GM23338 (cell line): ENCODE data around the gene CNIH3. TPM values are rescaled to one million over a fixed set of nuclear protein-coding genes. Genes with fewer than 3 reads are reported as not detected.

Experiments used
- ATAC-seq: fragments of 200-7000 bp; cut with Tn5 transposase; 3 replicates; pipeline ENCODE4 v1.9.1; 2020
- DNase-seq: peaks from one replicate; pipeline ENCODE4 v3.0.0-alpha.2; 2015; ENCODE audit warnings: low spot score
- H2AFZ ChIP-seq: fragments of 200-600 bp; sonication (generic); 2 replicates; pipeline ENCODE4 v1.8.0; 2016; ENCODE audit warnings: antibody characterized with exemption, mild to moderate bottlenecking, moderate library complexity
- H3F3A ChIP-seq: fragments of 200-600 bp; sonication (generic); replicated peaks from 2 replicates; pipeline ENCODE4 v1.8.0; 2017; ENCODE audit warnings: antibody characterized with exemption, mixed run types, low read depth
- H3K27ac ChIP-seq: fragments of 200-600 bp; sonication (generic); 2 replicates; pipeline ENCODE4 v1.6.1; 2016; ENCODE audit warnings: low read depth
- H3K27me3 ChIP-seq: fragments of 200-600 bp; sonication (generic); 2 replicates; pipeline ENCODE4 v1.8.0; 2016; ENCODE audit warnings: mild to moderate bottlenecking, mixed run types, moderate library complexity; ENCODE audit not compliant: insufficient read depth
- H3K36me3 ChIP-seq: fragments of 200-600 bp; sonication (generic); 2 replicates; pipeline ENCODE4 v1.8.0; 2016; ENCODE audit warnings: mild to moderate bottlenecking; ENCODE audit not compliant: insufficient read depth
- H3K4me1 ChIP-seq: fragments of 200-600 bp; sonication (generic); 2 replicates; pipeline ENCODE4 v1.8.0; 2016; ENCODE audit warnings: mild to moderate bottlenecking, moderate library complexity; ENCODE audit not compliant: insufficient read depth
- H3K4me2 ChIP-seq: fragments of 200-600 bp; sonication (generic); 2 replicates; pipeline ENCODE4 v1.7.1; 2017; ENCODE audit warnings: mixed run types
- H3K4me3 ChIP-seq: fragments of 200-600 bp; sonication (generic); 2 replicates; pipeline ENCODE4 v1.6.1; 2016; ENCODE audit warnings: mixed run types
- H3K79me2 ChIP-seq: fragments of 200-600 bp; sonication (generic); replicated peaks from 2 replicates; pipeline ENCODE4 v1.8.0; 2017; ENCODE audit warnings: mild to moderate bottlenecking; ENCODE audit not compliant: insufficient read depth
- H3K9me2 ChIP-seq: fragments of 200-600 bp; sonication (generic); 2 replicates; pipeline ENCODE4 v1.8.0; 2017; ENCODE audit not compliant: insufficient read depth
- H4K20me1 ChIP-seq: fragments of 200-600 bp; sonication (generic); replicated peaks from 2 replicates; pipeline ENCODE4 v1.8.0; 2017; ENCODE audit warnings: mild to moderate bottlenecking; ENCODE audit not compliant: insufficient read depth
- H3K27ac Mint-ChIP-seq: 2 replicates; pipeline ENCODE4 v1.8.0; 2020; ENCODE audit warnings: inconsistent platforms, mild to moderate bottlenecking, moderate library complexity, mixed read lengths
- H3K27me3 Mint-ChIP-seq: 3 replicates; pipeline ENCODE4 v1.8.0; 2022; ENCODE audit warnings: low read depth, mild to moderate bottlenecking, moderate library complexity, mixed read lengths, inconsistent platforms; ENCODE audit not compliant: insufficient read depth, poor library complexity
- H3K36me3 Mint-ChIP-seq: 3 replicates; pipeline ENCODE4 v1.8.0; 2021; ENCODE audit warnings: low read depth, mild to moderate bottlenecking, inconsistent platforms, moderate library complexity, mixed read lengths
- H3K4me1 Mint-ChIP-seq: 3 replicates; pipeline ENCODE4 v1.8.0; 2020; ENCODE audit warnings: mild to moderate bottlenecking, inconsistent platforms, mixed read lengths
- H3K4me3 Mint-ChIP-seq: 3 replicates; pipeline ENCODE4 v1.8.0; 2021; ENCODE audit warnings: moderate library complexity, mild to moderate bottlenecking, inconsistent platforms, mixed read lengths
- H3K9me3 Mint-ChIP-seq: 3 replicates; pipeline ENCODE4 v1.8.0; 2020; ENCODE audit warnings: moderate library complexity, mild to moderate bottlenecking, inconsistent platforms, mixed read lengths
- CREB1 ChIP-seq: fragments of 250-450 bp; sonication (Bioruptor Pico); IDR thresholded peaks from 2 replicates; pipeline ENCODE4 v1.5.0; 2020; ENCODE audit warnings: low read depth, mild to moderate bottlenecking, moderate library complexity
- EZH2 ChIP-seq: fragments of 200-600 bp; sonication (generic); IDR thresholded peaks from one replicate; pipeline ENCODE4 v1.8.0; 2017; ENCODE audit warnings: antibody characterized with exemption, mild to moderate bottlenecking, low read depth; ENCODE audit not compliant: unreplicated experiment
- JUNB ChIP-seq: IDR thresholded peaks from one replicate; pipeline ENCODE4 v1.6.1; 2016; ENCODE audit warnings: antibody characterized with exemption; ENCODE audit not compliant: unreplicated experiment
- NANOG ChIP-seq: IDR thresholded peaks from 2 replicates; pipeline ENCODE4 v1.6.1; 2016; ENCODE audit warnings: antibody characterized with exemption, borderline replicate concordance
- ZNF114 ChIP-seq: fragments of 250-450 bp; sonication (Bioruptor Pico); IDR thresholded peaks from 2 replicates; pipeline ENCODE4 v1.5.0; 2020; ENCODE audit warnings: mild to moderate bottlenecking, moderate library complexity
- polyA plus RNA-seq: library from polyadenylated mRNA; unstranded; fragments of >200 nt; fragmentation: Nextera tagmentation; extraction: Ambion mirVana; gene quantifications from 2 replicates; pipeline ENCODE4 v1.2.1, GENCODE V29; 2016
- total RNA-seq: library from RNA; depleted of rRNA; stranded (reverse); fragments of >200 nt; shearing (Covaris generic); gene quantifications from 2 replicates; pipeline ENCODE4 v1.2.3, GENCODE V29; 2014
- TF ChIP-seq, protein P1 (sequence below): IDR thresholded peaks from one replicate; pipeline ENCODE4 v1.6.1; 2018; ENCODE audit warnings: antibody characterized with exemption; ENCODE audit not compliant: unreplicated experiment
- TF ChIP-seq, protein P2 (sequence below): IDR thresholded peaks from 2 replicates; pipeline ENCODE4 v1.6.1; 2016; ENCODE audit warnings: antibody characterized with exemption
- TF ChIP-seq, protein P3 (sequence below), 2 experiments: fragments of 200-600 bp in 1 of 2; sonication (generic) in 1 of 2; conservative IDR thresholded peaks; 2 replicates each; pipeline versions ENCODE4 v1.5.1 to v1.6.1; 2016 to 2017; ENCODE audit warnings: antibody characterized with exemption in 2 of 2, low read depth in 2 of 2, mild to moderate bottlenecking in 2 of 2, moderate library complexity in 1 of 2
- TF ChIP-seq, protein P4 (sequence below): fragments of 250-450 bp; sonication (Bioruptor Pico); IDR thresholded peaks from 2 replicates; pipeline ENCODE4 v1.5.0; 2020; ENCODE audit warnings: mild to moderate bottlenecking, moderate library complexity

The CNIH3 gene
- total and polyA plus RNA-seq, 2 experiments from 2014 or later, result 3.6 to 5.1 TPM

DNA sequence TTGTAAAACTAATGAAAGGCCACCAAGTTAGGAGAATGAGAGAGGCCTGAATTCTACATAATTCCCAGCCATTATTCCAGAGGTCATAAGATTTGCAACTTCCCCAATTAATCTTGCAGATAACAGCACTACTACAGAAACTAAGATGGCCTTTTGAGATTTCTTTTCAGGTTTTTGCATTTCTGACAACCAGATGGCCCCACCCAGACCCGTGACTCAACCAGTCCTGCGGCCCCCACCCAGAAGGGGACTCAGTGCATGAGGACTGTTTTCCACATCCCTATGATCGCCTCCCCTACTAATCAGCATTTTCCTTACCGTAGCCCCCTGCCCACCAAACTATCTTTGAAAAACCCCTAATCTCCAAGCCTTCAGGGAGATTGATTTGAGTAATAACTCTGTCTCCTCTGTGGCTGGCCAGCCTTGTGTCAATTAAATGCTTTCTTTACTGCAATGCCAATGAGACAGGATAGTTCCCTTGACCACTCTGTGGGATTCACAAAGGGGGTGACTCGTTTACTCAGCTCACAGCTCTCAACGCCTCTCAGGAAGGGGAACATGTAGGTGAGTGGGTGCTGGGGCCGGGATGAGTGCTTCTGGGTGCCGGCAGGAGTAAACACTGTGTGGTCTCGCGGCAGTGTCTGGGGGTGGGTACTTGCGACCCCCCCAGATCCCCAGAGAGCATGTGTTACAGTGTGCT is 10.5 kb upstream of the CNIH3 start (continued):
- TF ChIP-seq, protein P1, sequence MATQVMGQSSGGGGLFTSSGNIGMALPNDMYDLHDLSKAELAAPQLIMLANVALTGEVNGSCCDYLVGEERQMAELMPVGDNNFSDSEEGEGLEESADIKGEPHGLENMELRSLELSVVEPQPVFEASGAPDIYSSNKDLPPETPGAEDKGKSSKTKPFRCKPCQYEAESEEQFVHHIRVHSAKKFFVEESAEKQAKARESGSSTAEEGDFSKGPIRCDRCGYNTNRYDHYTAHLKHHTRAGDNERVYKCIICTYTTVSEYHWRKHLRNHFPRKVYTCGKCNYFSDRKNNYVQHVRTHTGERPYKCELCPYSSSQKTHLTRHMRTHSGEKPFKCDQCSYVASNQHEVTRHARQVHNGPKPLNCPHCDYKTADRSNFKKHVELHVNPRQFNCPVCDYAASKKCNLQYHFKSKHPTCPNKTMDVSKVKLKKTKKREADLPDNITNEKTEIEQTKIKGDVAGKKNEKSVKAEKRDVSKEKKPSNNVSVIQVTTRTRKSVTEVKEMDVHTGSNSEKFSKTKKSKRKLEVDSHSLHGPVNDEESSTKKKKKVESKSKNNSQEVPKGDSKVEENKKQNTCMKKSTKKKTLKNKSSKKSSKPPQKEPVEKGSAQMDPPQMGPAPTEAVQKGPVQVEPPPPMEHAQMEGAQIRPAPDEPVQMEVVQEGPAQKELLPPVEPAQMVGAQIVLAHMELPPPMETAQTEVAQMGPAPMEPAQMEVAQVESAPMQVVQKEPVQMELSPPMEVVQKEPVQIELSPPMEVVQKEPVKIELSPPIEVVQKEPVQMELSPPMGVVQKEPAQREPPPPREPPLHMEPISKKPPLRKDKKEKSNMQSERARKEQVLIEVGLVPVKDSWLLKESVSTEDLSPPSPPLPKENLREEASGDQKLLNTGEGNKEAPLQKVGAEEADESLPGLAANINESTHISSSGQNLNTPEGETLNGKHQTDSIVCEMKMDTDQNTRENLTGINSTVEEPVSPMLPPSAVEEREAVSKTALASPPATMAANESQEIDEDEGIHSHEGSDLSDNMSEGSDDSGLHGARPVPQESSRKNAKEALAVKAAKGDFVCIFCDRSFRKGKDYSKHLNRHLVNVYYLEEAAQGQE, result no peak
- TF ChIP-seq CREB1 (CRISPR knock-in tag) (no peak), JUNB (no peak), ZNF114 (CRISPR knock-in tag) (no peak), NANOG (no peak)
- TF ChIP-seq, protein P2, sequence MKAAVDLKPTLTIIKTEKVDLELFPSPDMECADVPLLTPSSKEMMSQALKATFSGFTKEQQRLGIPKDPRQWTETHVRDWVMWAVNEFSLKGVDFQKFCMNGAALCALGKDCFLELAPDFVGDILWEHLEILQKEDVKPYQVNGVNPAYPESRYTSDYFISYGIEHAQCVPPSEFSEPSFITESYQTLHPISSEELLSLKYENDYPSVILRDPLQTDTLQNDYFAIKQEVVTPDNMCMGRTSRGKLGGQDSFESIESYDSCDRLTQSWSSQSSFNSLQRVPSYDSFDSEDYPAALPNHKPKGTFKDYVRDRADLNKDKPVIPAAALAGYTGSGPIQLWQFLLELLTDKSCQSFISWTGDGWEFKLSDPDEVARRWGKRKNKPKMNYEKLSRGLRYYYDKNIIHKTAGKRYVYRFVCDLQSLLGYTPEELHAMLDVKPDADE, result no peak
- TF ChIP-seq, protein P3, sequence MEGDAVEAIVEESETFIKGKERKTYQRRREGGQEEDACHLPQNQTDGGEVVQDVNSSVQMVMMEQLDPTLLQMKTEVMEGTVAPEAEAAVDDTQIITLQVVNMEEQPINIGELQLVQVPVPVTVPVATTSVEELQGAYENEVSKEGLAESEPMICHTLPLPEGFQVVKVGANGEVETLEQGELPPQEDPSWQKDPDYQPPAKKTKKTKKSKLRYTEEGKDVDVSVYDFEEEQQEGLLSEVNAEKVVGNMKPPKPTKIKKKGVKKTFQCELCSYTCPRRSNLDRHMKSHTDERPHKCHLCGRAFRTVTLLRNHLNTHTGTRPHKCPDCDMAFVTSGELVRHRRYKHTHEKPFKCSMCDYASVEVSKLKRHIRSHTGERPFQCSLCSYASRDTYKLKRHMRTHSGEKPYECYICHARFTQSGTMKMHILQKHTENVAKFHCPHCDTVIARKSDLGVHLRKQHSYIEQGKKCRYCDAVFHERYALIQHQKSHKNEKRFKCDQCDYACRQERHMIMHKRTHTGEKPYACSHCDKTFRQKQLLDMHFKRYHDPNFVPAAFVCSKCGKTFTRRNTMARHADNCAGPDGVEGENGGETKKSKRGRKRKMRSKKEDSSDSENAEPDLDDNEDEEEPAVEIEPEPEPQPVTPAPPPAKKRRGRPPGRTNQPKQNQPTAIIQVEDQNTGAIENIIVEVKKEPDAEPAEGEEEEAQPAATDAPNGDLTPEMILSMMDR (conservative IDR thresholded peaks at IDR 0.05; ENCODE audit: low read depth in 2 of 2), result no peak

DNA sequence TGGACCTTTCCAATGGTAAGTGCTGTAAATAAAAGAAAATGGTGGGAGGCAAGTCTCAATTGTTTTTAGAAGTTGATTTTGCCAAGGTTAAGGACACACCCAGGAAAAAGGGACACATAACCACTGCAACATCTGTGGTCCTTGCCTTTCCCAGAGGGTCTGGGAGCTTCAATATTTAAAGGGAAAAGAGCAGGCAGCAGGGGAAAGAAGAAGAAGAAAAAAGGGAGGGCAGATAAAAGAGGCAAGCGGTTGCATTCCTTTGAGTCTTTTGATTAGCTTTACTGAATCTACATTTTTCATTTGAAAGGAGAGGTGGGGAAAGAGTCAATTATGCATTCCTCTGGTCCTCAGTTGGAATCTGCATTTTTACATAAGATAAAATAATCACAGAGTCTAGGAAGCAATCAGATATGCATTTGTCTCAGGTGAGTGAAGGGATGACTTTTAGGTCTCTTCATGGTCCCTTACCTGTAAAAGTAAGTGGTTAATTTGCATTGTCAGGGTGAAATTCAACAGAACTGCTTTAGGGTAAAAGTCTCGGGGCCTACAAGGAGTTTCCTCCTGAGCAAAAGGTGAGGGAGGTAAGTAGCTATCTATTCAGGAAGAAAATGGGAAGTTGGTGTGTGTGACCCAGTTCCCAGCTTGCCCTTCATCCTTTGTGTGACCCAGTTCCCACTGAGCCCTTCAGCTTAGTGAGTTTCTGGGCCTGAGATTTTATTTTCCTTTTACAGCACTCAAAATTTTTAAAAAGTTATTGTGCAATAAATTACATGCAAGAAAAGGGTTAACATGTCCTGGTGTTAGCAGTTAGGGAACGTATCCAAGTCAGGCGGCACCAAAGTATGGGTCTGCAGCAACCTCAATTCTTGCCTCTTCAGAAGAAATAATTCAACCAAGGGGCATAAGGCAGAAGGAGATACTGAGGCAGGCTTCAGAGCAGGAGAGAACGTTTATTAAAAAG is 8.6 kb upstream of the CNIH3 start:
- H3K9me2 ChIP-seq, result no peaks in the 10 kb centered on the region; the same call in 1 of the 2 replicates
- Mint-ChIP-seq H3K27ac (no peak overlapping the region), H3K9me3 (peaks cover 21% of the 10 kb centered on the region), H3K4me1 (peaks cover 46% of the 10 kb centered on the region), H3K36me3 (peaks cover 19% of the 10 kb centered on the region), H3K27me3 (peaks cover 20% of the 10 kb centered on the region), H3K4me3 (no peak overlapping the region)
- 0 out of 2 replicates have a peak, but pooled peaks cover 6% of the 10 kb centered on the region for H3F3A ChIP-seq
- H4K20me1 ChIP-seq, result no peaks in the 10 kb centered on the region
- peak overlapping the region; percentile 9; the same call in 1 of the 2 replicates for H3K27ac ChIP-seq
- H3K27me3 ChIP-seq, result peaks cover 17% of the 10 kb centered on the region
- H3K4me1 ChIP-seq, result peaks cover 35% of the 10 kb centered on the region
- DNase-seq, result peak; percentile 57
- no peaks in the 10 kb centered on the region for H3K79me2 ChIP-seq
- no peak overlapping the region for H2AFZ ChIP-seq
- no peak overlapping the region; the same call in 1 of the 2 replicates for H3K4me3 ChIP-seq
- no peaks in the 10 kb centered on the region for H3K36me3 ChIP-seq
- peak overlapping the region; percentile 66 for H3K4me2 ChIP-seq
- ATAC-seq, result peak; percentile 79
- TF ChIP-seq, protein P4, sequence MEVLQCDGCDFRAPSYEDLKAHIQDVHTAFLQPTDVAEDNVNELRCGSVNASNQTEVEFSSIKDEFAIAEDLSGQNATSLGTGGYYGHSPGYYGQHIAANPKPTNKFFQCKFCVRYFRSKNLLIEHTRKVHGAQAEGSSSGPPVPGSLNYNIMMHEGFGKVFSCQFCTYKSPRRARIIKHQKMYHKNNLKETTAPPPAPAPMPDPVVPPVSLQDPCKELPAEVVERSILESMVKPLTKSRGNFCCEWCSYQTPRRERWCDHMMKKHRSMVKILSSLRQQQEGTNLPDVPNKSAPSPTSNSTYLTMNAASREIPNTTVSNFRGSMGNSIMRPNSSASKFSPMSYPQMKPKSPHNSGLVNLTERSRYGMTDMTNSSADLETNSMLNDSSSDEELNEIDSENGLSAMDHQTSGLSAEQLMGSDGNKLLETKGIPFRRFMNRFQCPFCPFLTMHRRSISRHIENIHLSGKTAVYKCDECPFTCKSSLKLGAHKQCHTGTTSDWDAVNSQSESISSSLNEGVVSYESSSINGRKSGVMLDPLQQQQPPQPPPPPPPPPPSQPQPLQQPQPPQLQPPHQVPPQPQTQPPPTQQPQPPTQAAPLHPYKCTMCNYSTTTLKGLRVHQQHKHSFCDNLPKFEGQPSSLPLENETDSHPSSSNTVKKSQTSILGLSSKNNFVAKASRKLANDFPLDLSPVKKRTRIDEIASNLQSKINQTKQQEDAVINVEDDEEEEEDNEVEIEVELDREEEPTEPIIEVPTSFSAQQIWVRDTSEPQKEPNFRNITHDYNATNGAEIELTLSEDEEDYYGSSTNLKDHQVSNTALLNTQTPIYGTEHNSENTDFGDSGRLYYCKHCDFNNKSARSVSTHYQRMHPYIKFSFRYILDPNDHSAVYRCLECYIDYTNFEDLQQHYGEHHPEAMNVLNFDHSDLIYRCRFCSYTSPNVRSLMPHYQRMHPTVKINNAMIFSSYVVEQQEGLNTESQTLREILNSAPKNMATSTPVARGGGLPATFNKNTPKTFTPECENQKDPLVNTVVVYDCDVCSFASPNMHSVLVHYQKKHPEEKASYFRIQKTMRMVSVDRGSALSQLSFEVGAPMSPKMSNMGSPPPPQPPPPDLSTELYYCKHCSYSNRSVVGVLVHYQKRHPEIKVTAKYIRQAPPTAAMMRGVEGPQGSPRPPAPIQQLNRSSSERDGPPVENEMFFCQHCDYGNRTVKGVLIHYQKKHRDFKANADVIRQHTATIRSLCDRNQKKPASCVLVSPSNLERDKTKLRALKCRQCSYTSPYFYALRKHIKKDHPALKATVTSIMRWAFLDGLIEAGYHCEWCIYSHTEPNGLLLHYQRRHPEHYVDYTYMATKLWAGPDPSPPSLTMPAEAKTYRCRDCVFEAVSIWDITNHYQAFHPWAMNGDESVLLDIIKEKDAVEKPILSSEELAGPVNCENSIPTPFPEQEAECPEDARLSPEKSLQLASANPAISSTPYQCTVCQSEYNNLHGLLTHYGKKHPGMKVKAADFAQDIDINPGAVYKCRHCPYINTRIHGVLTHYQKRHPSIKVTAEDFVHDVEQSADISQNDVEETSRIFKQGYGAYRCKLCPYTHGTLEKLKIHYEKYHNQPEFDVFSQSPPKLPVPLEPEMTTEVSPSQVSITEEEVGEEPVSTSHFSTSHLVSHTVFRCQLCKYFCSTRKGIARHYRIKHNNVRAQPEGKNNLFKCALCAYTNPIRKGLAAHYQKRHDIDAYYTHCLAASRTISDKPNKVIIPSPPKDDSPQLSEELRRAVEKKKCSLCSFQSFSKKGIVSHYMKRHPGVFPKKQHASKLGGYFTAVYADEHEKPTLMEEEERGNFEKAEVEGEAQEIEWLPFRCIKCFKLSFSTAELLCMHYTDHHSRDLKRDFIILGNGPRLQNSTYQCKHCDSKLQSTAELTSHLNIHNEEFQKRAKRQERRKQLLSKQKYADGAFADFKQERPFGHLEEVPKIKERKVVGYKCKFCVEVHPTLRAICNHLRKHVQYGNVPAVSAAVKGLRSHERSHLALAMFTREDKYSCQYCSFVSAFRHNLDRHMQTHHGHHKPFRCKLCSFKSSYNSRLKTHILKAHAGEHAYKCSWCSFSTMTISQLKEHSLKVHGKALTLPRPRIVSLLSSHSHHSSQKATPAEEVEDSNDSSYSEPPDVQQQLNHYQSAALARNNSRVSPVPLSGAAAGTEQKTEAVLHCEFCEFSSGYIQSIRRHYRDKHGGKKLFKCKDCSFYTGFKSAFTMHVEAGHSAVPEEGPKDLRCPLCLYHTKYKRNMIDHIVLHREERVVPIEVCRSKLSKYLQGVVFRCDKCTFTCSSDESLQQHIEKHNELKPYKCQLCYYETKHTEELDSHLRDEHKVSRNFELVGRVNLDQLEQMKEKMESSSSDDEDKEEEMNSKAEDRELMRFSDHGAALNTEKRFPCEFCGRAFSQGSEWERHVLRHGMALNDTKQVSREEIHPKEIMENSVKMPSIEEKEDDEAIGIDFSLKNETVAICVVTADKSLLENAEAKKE (CRISPR knock-in tag), result 0 out of 2 replicates have a peak, but pooled peaks have one; percentile 24
- TF ChIP-seq EZH2 (peak; percentile 37), NANOG (peak; percentile 47; the same call in 1 of the 2 replicates)
